KOPT-K1 (cell line): Measurements from ENCODE around the gene MYL4.
A peak's percentile ranks its signal among the peaks of the same experiment; 100 is the strongest.
"Not testable (repeated sequence)": the region's sequence is repeated elsewhere in the genome, so short reads cannot be mapped to it uniquely, and the experiment has no call there.

Experiments used
- H3K27ac ChIP-seq: fragments of 200-600 bp; sonication (generic); 2 replicates; pipeline ENCODE4 v1.5.1; 2016; ENCODE audit warnings: antibody characterized with exemption, mild to moderate bottlenecking, low read depth, low read length; ENCODE audit not compliant: poor library complexity, severe bottlenecking
- H3K36me3 ChIP-seq: fragments of 200-600 bp; sonication (generic); 2 replicates; pipeline ENCODE4 v1.5.1; 2017; ENCODE audit warnings: antibody characterized with exemption, mild to moderate bottlenecking, low read length, moderate library complexity; ENCODE audit not compliant: insufficient read depth
- H3K9me3 ChIP-seq: fragments of 200-600 bp; sonication (generic); 2 replicates; pipeline ENCODE4 v1.5.1; 2017; ENCODE audit warnings: antibody characterized with exemption, low read length, mild to moderate bottlenecking; ENCODE audit not compliant: insufficient read depth, poor library complexity, severe bottlenecking

Gene MYL4

GRCh38 chr17:47207143-47208067 lies 1.7 kb upstream of the MYL4 start:
- peak overlapping the region; percentile 78 for H3K27ac ChIP-seq
- H3K9me3 ChIP-seq: no peaks in the 10 kb centered on the region
- no peaks in the 10 kb centered on the region for H3K36me3 ChIP-seq

DNA sequence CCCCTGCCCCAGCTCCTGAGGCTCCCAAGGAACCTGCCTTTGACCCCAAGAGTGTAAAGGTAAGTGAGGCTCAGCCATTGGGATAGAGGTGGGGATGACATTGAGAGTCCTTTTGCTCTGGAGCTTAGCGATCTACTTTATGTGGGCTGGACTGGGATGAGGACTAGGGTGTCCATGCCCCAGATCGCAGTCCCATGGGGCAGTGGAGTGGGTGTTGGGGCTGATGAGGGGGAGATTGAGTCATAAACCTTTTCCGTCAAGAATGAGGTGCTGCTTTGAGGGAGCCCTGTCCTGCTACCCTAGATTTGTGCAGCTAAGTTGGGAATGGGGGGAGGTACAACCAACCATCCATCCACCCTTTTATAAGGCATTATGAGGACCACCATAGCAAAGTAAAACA lies 351 bp downstream of the MYL4 start:
- peak overlapping the region; percentile 43 for H3K27ac ChIP-seq
- no peaks in the 10 kb centered on the region for H3K36me3 ChIP-seq
- H3K9me3 ChIP-seq: no peaks in the 10 kb centered on the region

GRCh38 chr17:47210105-47210504 lies 957 bp downstream of the MYL4 start:
- no peaks in the 10 kb centered on the region for H3K36me3 ChIP-seq
- H3K27ac ChIP-seq: no peak overlapping the region

DNA sequence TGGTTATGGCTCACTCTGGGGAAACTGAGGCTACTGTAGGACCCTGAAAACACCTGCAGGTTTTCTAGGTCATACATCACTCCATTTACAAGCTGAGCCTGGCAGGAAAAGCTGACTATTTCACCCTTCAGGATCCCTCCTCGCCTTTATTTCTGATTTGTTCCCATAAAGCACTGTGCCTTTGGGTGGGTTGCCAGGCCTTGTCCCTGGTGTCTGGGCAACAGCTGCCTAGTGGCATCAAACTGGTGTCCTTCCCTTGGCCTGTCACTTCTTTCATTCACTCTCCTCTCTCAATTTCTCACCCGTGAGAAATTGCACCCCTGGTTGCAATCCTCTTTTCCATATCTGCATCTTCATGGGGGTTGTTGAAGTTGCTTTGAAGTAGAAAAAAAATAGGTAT lies 1.6 kb downstream of the MYL4 start:
- Histone ChIP-seq H3K27ac (no peak overlapping the region), H3K36me3 (no peaks in the 10 kb centered on the region)

More at GRCh38 chr17:47210105-47210504, 957 bp downstream of the MYL4 start:
- H3K9me3 ChIP-seq: no peaks in the 10 kb centered on the region

DNA sequence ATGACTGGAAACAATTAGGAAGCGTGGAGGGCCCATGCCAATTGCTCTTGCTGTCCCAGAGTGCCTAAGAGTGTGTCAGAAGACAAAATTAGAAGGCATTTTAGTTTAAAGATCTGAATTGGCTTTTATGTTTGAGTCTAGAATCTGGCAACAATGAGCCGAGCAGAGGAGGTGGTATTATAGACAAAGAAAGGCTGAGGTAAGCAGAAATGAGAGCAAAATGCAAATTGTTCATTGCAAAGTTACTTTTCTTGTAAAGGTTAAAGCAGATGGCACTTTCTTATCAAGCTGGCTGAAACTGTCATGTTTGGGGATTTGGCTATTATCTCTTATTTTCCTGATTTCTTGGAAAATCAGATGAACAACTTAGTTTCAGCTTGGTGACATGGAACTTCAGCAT lies 3.3 kb downstream of the MYL4 start:
- Histone ChIP-seq H3K27ac (no peak overlapping the region), H3K36me3 (no peaks in the 10 kb centered on the region), H3K9me3 (no peaks in the 10 kb centered on the region)

More for the DNA sequence above, 1.6 kb downstream of the MYL4 start:
- no peaks in the 10 kb centered on the region for H3K9me3 ChIP-seq

- no peaks in the 10 kb centered on the region for H3K9me3 ChIP-seq
- no peak overlapping the region for H3K27ac ChIP-seq
- H3K36me3 ChIP-seq: no peaks in the 10 kb centered on the region
Observed at GRCh38 chr17:47213540-47213939, 4.4 kb downstream of the MYL4 start.

DNA sequence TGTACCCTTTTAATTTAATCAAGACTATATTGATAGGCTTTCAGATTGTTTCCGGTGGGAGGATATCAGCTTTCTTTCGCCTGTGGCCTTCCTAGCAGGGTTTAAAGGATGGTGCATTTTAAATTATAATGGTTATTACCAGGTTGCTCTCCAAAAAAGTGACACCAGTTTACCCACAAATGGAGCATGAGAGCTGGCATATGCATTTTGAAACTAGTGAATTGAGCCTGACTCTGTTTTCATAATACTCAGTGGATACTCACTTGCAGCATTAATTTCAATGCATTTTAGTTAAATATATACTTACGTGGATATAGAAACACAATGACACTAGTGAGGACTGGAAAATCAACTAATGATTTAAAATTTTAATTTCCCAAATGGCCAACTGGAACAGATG lies 5.8 kb downstream of the MYL4 start:
- Histone ChIP-seq H3K36me3 (no peaks in the 10 kb centered on the region), H3K9me3 (no peaks in the 10 kb centered on the region), H3K27ac (no peak overlapping the region)

DNA sequence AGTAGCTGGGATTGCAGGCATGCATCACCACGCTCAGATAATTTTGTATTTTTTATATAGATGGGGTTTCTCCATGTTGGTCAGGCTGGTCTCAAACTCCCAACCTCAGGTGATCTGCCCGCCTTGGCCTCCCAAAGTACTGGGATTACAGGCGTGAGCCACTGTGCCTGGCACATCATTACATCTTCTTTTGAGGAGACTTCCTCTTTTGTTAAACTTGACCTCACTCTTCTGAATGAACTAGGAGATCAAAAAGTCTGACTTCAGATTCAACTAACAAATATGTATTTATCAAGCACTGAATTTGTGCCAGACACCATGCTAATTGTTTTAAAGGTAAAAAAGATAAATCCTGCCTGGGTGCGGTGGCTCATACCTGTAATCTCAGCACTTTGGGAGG lies 7.7 kb downstream of the MYL4 start:
- H3K27ac ChIP-seq, H3K36me3 ChIP-seq, H3K9me3 ChIP-seq: not testable (repeated sequence)

- not testable (repeated sequence) for H3K36me3 ChIP-seq, H3K9me3 ChIP-seq, H3K27ac ChIP-seq
Observed at GRCh38 chr17:47217279-47217678, 8.1 kb downstream of the MYL4 start.

DNA sequence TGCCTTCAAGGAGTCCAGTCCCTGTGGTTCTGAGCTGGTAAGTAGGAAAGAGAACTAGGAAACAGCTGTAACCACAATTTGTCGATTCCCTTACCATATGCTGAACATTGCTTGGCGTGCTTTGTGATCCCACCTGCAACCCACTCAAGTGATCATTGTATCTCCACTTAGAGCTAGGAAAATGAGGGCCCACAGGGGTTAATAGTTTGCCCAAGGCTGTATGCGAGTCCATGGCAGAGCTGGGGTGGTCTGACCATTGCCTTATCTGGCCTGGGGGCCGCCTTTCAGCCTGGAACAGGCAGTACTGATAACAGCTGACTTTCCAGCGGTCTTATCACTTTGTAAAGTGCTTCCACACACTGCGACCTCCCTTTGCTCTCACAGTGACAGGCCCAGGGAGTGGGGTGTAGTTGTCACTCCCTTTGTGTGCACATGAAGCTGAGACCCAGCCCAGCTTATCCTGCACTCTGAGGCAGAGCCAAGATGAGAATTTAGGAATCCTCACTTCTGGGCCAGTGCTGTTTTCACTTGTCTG lies 9.8 kb downstream of the MYL4 start:
- peak overlapping the region; percentile 55 for H3K27ac ChIP-seq

GRCh38 chr17:47219621-47220475 lies 10.7 kb downstream of the MYL4 start:
- Histone ChIP-seq H3K9me3 (peaks cover 18% of the 10 kb centered on the region), H3K27ac (peak overlapping the region; percentile 55), H3K36me3 (no peaks in the 10 kb centered on the region)

More for the DNA sequence above, 9.8 kb downstream of the MYL4 start:
- Histone ChIP-seq H3K36me3 (no peaks in the 10 kb centered on the region), H3K9me3 (peaks cover 10% of the 10 kb centered on the region)

- Histone ChIP-seq H3K36me3 (no peaks in the 10 kb centered on the region), H3K9me3 (peaks cover 20% of the 10 kb centered on the region), H3K27ac (peak overlapping the region; percentile 55)
Observed at GRCh38 chr17:47220531-47220999, 11.4 kb downstream of the MYL4 start.

DNA sequence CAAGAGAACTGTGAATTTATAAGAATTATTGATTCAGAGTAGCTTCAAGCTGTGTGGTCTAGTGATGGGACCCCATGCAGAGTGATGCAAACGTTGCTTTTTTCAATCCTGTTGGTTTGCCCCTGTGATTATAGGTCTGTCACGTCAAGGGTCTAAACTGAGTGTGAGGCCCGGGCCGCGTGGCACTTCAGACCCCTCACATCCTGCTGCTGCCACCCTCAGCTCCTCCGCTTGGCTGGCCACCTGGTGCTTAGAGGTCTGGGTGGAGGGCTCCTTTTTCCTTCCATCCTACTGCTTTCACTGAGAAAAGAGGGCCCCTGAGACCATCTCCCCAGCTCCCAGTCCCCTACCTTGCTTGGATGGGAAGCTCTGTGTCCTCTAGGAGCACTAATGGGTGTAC lies 12.0 kb downstream of the MYL4 start:
- H3K9me3 ChIP-seq: peaks cover 20% of the 10 kb centered on the region
- H3K27ac ChIP-seq: peak overlapping the region; percentile 55
- no peaks in the 10 kb centered on the region for H3K36me3 ChIP-seq

DNA sequence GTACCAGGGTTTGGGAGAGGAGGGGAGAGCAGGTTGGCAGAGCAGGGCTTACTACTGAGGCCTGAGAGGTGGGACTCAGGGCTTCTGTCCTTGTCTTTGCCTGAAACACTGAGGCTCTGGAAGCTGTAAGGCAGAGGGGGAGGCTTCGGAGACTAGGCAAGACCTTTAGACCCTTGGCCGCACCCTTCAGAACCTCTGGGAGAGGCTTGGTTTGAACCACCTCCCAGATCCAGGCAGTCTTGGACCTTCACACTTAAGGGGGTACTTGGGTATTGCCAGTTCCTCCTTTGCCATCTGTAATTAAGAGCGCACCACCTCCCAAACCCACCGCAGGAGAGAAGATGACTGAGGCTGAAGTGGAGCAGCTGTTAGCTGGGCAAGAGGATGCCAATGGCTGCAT lies 12.9 kb downstream of the MYL4 start:
- Histone ChIP-seq H3K9me3 (peaks cover 20% of the 10 kb centered on the region), H3K27ac (no peak overlapping the region), H3K36me3 (no peaks in the 10 kb centered on the region)

- no peak overlapping the region for H3K27ac ChIP-seq
- H3K9me3 ChIP-seq: peaks cover 20% of the 10 kb centered on the region
- no peaks in the 10 kb centered on the region for H3K36me3 ChIP-seq
Observed at GRCh38 chr17:47223007-47223406, 13.9 kb downstream of the MYL4 start.
